HCT116 (cell line): Measurements from ENCODE around the gene WWOX. TPM values are rescaled to one million over a fixed set of nuclear protein-coding genes. Genes with fewer than 3 reads are reported as not detected.

Experiments
- ATAC-seq: fragments of 200-7000 bp; cut with Tn5 transposase; 2 replicates; pipeline ENCODE4 v1.9.1; 2020; ENCODE audit warnings: mild to moderate bottlenecking, moderate library complexity
- BruUV-seq: library from RNA; stranded (reverse); fragments of 400-500 nt; replicated peaks from 2 replicates; lab custom pipeline; 2021; lab: Mats Ljungman, UMichigan
- CTCF ChIA-PET: fragments of 300-600 bp; sonication (Branson Sonifier 250); formaldehyde crosslinking; loops from one replicate; lab custom pipeline; 2021; ENCODE audit warnings: antibody characterized with exemption; lab: Charles Lee
- POLR2A ChIA-PET: fragments of 300-600, 350-600 bp; sonication (Branson Sonifier 250); formaldehyde crosslinking; loops from one replicate; lab custom pipeline; 2021; ENCODE audit warnings: antibody characterized with exemption; lab: Charles Lee
- RAD21 ChIA-PET, 2 experiments: fragments of 300-600 bp; sonication (Branson Sonifier 250); formaldehyde crosslinking; loops; one replicate each; lab custom pipeline; 2023; ENCODE audit warnings: low total read pairs in 2 of 2; ENCODE audit not compliant: uncharacterized antibody in 2 of 2, unreplicated experiment in 2 of 2, low non-redundant PET in 1 of 2; lab: Charles Lee
- DNase-seq: peaks from one replicate; pipeline ENCODE4 v3.0.0-alpha.2; 2010; ENCODE audit warnings: low read depth, low spot score
- H2AFZ ChIP-seq: fragments of 200-600 bp; shearing (Covaris generic), sonication (generic); 2 replicates; pipeline ENCODE4 v1.6.1; 2017; ENCODE audit warnings: low read depth, mixed run types, mixed read lengths, antibody characterized with exemption, low read length; ENCODE audit not compliant: poor library complexity, severe bottlenecking
- H3K27ac ChIP-seq: 2 replicates; pipeline ENCODE4 v1.5.1; 2012; ENCODE audit warnings: low read depth, low read length
- H3K27me3 ChIP-seq: fragments of 200-600 bp; sonication (generic); 2 replicates; pipeline ENCODE4 v1.6.1; 2016; ENCODE audit warnings: mixed run types, low read length, mixed read lengths; ENCODE audit not compliant: insufficient read depth
- H3K36me3 ChIP-seq, 2 experiments: fragments of 200-500 bp in 1 of 2; fragments of 200-600 bp in 1 of 2; sonication (Bioruptor generic) in 1 of 2; sonication (generic) in 1 of 2; 2 replicates each; pipeline versions ENCODE4 v1.5.1 to v1.6.1; 2014 to 2016; ENCODE audit warnings: low read length in 2 of 2, inconsistent platforms in 1 of 2, mixed read lengths in 1 of 2, mixed run types in 1 of 2; ENCODE audit not compliant: insufficient read depth in 2 of 2, control insufficient read depth in 1 of 2
- H3K4me1 ChIP-seq, 2 experiments: fragments of 200-600 bp in 1 of 2; sonication (generic) in 1 of 2; 2 replicates each; pipeline versions ENCODE4 v1.5.1 to v1.6.1; 2012 to 2017; ENCODE audit warnings: low read length in 2 of 2, inconsistent platforms in 1 of 2, mild to moderate bottlenecking in 1 of 2, mixed read lengths in 1 of 2, mixed run types in 1 of 2, moderate library complexity in 1 of 2; ENCODE audit not compliant: insufficient read depth in 2 of 2, control insufficient read depth in 1 of 2
- H3K4me2 ChIP-seq: fragments of 200-600 bp; sonication (generic); 2 replicates; pipeline ENCODE4 v1.6.1; 2017; ENCODE audit warnings: mixed run types, low read length, mixed read lengths
- H3K4me3 ChIP-seq, 2 experiments: fragments of 200-600 bp in 1 of 2; sonication (generic) in 1 of 2; replicated peaks in 1 of 2; 2 replicates each; pipeline ENCODE4 v1.5.1; 2011 to 2016; ENCODE audit warnings: low read length in 2 of 2, control low read depth in 1 of 2, low read depth in 1 of 2, mild to moderate bottlenecking in 1 of 2, mixed read lengths in 1 of 2, mixed run types in 1 of 2
- H3K79me2 ChIP-seq: fragments of 200-600 bp; sonication (generic); 2 replicates; pipeline ENCODE4 v1.6.1; 2017; ENCODE audit warnings: mild to moderate bottlenecking, mixed run types, low read length, moderate library complexity, mixed read lengths; ENCODE audit not compliant: insufficient read depth
- H3K9ac ChIP-seq: fragments of 200-600 bp; sonication (generic); 2 replicates; pipeline ENCODE4 v1.6.1; 2016; ENCODE audit warnings: low read length, mixed read lengths
- H3K9me2 ChIP-seq: fragments of 200-600 bp; sonication (generic), shearing (Covaris generic); 2 replicates; pipeline ENCODE4 v1.6.1; 2017; ENCODE audit warnings: mixed run types, mild to moderate bottlenecking, moderate library complexity; ENCODE audit not compliant: insufficient read depth
- H3K9me3 ChIP-seq, 2 experiments: fragments of 200-500 bp in 1 of 2; fragments of 200-600 bp in 1 of 2; sonication (Bioruptor generic) in 1 of 2; sonication (generic) in 1 of 2; 2 replicates each; pipeline ENCODE4 v1.6.1; 2014 to 2017; ENCODE audit warnings: low read length in 2 of 2, mixed read lengths in 2 of 2, inconsistent platforms in 1 of 2, low read depth in 1 of 2, mild to moderate bottlenecking in 1 of 2, mixed run types in 1 of 2, moderate library complexity in 1 of 2; ENCODE audit not compliant: control insufficient read depth in 1 of 2, insufficient read depth in 1 of 2
- H4K20me1 ChIP-seq: fragments of 200-600 bp; sonication (generic), shearing (Covaris generic); 2 replicates; pipeline ENCODE4 v1.6.1; 2017; ENCODE audit warnings: mixed run types, mild to moderate bottlenecking, moderate library complexity; ENCODE audit not compliant: insufficient read depth
- CEBPB ChIP-seq: IDR thresholded peaks from 2 replicates; pipeline ENCODE4 v1.6.1; 2012; ENCODE audit warnings: low read depth
- EZH2 ChIP-seq: fragments of 200-600 bp; sonication (generic); IDR thresholded peaks from 2 replicates; pipeline ENCODE4 v1.6.1; 2017; ENCODE audit warnings: antibody characterized with exemption, mixed run types
- SIN3A ChIP-seq: IDR thresholded peaks from 2 replicates; pipeline ENCODE4 v1.6.1; 2012; ENCODE audit warnings: low read depth
- SRF ChIP-seq: IDR thresholded peaks from 2 replicates; pipeline ENCODE4 v1.6.1; 2012; ENCODE audit warnings: low read depth
- ZFX ChIP-seq: fragments of 450-650 bp; IDR thresholded peaks from 2 replicates; pipeline ENCODE4 v1.6.1; 2017
- intact Hi-C: fragments of 100-400 bp; cut with micrococcal nuclease; formaldehyde crosslinking; loops from 2 replicates; pipeline ENCODE4 v1.10.0; 2022
- total RNA-seq: library from RNA; stranded (reverse); gene quantifications from one replicate; pipeline ENCODE4 v1.2.1, GENCODE V29; 2021; ENCODE audit not compliant: unreplicated experiment
- TF ChIP-seq, protein P1 (sequence below): IDR thresholded peaks from 2 replicates; pipeline ENCODE4 v1.6.1; 2012
- TF ChIP-seq, protein P2 (sequence below): IDR thresholded peaks from 2 replicates; pipeline ENCODE4 v1.6.1; 2011; ENCODE audit warnings: mild to moderate bottlenecking, low read length, moderate library complexity; ENCODE audit not compliant: insufficient replicate concordance; ENCODE audit errors: extremely low read depth
- TF ChIP-seq, protein P3 (sequence below), 3 experiments: fragments of 200-600 bp in 1 of 3; sonication (generic) in 1 of 3; IDR thresholded peaks in 2 of 3; conservative IDR thresholded peaks in 1 of 3; 2 replicates each; pipeline ENCODE4 v1.5.1; 2012 to 2017; ENCODE audit warnings: low read depth in 2 of 3, low read length in 2 of 3, antibody characterized with exemption in 1 of 3, borderline replicate concordance in 1 of 3, control low read depth in 1 of 3, mild to moderate bottlenecking in 1 of 3, mixed read lengths in 1 of 3, mixed run types in 1 of 3, moderate library complexity in 1 of 3; ENCODE audit not compliant: insufficient read depth in 1 of 3

Gene WWOX
- total RNA-seq, 1 experiment from 2014 or later = 13.7 TPM

- ChIA-PET RAD21 (no interaction called here), CTCF (no interaction called here), POLR2A (no interaction called here)
- no peaks in the 10 kb centered on the region for H3K27me3 ChIP-seq
- H3K9me2 ChIP-seq = no peaks in the 10 kb centered on the region
- H4K20me1 ChIP-seq = no peaks in the 10 kb centered on the region
- no peak overlapping the region for H2AFZ ChIP-seq
- intact Hi-C loops = loop anchor here (10.0 kb wide), 1 partner anchor 1537 kb away; no protein-coding TSS in a partner anchor
- H3K36me3 ChIP-seq = no peaks in the 10 kb centered on the region
- no peak overlapping the region for H3K27ac ChIP-seq
- no peak overlapping the region for H3K4me2 ChIP-seq
- H3K9me3 ChIP-seq = peaks cover 4 to 13% of the 10 kb centered on the region in 2 experiments; a peak in 3 of 4 replicates
- DNase-seq (no peak), ATAC-seq (no peak)
- no peaks in the 10 kb centered on the region for H3K4me1 ChIP-seq
- no TSS peak for BruUV-seq
- no peaks in the 10 kb centered on the region for H3K79me2 ChIP-seq
- no peak for TF ChIP-seq SRF
- TF ChIP-seq ZFX = no peak
- TF ChIP-seq, protein P1, sequence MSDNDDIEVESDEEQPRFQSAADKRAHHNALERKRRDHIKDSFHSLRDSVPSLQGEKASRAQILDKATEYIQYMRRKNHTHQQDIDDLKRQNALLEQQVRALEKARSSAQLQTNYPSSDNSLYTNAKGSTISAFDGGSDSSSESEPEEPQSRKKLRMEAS = no peak
- TF ChIP-seq, protein P2, sequence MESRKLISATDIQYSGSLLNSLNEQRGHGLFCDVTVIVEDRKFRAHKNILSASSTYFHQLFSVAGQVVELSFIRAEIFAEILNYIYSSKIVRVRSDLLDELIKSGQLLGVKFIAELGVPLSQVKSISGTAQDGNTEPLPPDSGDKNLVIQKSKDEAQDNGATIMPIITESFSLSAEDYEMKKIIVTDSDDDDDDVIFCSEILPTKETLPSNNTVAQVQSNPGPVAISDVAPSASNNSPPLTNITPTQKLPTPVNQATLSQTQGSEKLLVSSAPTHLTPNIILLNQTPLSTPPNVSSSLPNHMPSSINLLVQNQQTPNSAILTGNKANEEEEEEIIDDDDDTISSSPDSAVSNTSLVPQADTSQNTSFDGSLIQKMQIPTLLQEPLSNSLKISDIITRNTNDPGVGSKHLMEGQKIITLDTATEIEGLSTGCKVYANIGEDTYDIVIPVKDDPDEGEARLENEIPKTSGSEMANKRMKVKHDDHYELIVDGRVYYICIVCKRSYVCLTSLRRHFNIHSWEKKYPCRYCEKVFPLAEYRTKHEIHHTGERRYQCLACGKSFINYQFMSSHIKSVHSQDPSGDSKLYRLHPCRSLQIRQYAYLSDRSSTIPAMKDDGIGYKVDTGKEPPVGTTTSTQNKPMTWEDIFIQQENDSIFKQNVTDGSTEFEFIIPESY = no peak
- no peak for TF ChIP-seq EZH2
- TF ChIP-seq CEBPB = no peak
- TF ChIP-seq SIN3A = no peak
- TF ChIP-seq, protein P3, sequence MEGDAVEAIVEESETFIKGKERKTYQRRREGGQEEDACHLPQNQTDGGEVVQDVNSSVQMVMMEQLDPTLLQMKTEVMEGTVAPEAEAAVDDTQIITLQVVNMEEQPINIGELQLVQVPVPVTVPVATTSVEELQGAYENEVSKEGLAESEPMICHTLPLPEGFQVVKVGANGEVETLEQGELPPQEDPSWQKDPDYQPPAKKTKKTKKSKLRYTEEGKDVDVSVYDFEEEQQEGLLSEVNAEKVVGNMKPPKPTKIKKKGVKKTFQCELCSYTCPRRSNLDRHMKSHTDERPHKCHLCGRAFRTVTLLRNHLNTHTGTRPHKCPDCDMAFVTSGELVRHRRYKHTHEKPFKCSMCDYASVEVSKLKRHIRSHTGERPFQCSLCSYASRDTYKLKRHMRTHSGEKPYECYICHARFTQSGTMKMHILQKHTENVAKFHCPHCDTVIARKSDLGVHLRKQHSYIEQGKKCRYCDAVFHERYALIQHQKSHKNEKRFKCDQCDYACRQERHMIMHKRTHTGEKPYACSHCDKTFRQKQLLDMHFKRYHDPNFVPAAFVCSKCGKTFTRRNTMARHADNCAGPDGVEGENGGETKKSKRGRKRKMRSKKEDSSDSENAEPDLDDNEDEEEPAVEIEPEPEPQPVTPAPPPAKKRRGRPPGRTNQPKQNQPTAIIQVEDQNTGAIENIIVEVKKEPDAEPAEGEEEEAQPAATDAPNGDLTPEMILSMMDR (IDR thresholded peaks at IDR 0.05 in 2 of 3, conservative IDR thresholded peaks at IDR 0.05 in 1 of 3; ENCODE audit: borderline replicate concordance in 1 of 3, insufficient read depth in 1 of 3, low read depth in 2 of 3, low read length in 2 of 3) = no peak
- H3K4me3 ChIP-seq = no peak overlapping the region
- no peak overlapping the region for H3K9ac ChIP-seq
Observed at GRCh38 chr16:78927766-78928165, 828.3 kb downstream of the WWOX start.
